HG02798 (cell line): Measurements from ENCODE around the gene NCOA1.

Experiments
- ATAC-seq: cut with Tn5 transposase; IDR thresholded peaks from one replicate; pipeline ENCODE4 v1.9.1; 2021; ENCODE audit warnings: mild to moderate bottlenecking; ENCODE audit not compliant: unreplicated experiment, poor library complexity

The NCOA1 gene

DNA sequence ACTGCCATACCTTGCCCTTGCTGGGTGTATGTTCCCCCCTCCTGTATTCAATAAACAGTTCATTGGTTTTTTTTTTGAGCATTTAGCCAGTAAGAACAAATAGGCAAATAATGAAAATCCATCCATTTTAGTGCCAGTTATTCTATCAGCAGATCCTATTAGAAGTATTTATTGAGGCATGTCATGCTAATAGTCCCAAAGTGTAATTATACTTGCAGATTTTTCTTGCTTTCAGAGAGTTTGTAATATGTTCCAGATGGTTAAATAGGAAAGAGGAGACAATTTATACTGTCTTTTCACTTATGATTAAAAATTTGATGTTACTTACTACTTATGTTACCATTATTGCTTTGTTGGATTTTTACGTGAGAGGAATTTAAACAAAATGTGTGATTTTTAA is 127.6 kb downstream of the NCOA1 start:
- ATAC-seq: no peak

GRCh38 chr2:24620936-24621335 is 129.9 kb downstream of the NCOA1 start:
- no peak for ATAC-seq

DNA sequence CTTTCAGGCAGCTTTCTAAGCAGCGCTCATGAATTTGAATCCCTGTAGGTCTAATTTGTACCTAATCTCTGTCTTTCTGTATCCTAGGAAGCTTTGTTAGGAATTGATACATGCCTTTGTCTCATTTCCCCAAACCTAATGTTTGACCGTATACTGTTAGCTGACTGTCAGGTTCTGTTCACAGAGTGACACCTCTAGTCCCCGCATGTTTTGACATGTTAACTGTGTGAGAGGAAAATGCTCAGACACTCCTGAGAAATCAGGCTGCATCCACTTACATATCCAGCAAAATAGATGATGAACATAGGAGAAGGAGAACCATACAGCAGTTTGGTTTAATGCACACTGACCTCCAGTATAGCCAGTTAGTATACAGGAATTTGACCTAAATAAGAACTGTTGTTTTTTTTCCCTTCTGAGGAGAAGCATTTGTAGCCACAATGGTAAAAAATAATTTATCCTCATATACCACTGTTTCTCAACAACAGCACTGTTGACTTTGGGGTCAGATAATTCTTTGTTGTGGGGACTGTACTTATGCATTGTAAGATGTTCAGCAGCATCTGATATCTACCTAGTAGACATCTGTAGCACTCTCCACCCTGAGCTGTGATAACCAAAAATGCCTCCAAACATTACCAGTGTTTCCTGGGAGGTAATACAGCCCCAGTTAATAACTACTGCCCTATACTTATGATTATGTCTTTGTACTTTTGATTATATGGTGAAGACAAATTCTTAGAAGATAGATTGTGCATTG is 130.9 kb downstream of the NCOA1 start:
- ATAC-seq: no peak

DNA sequence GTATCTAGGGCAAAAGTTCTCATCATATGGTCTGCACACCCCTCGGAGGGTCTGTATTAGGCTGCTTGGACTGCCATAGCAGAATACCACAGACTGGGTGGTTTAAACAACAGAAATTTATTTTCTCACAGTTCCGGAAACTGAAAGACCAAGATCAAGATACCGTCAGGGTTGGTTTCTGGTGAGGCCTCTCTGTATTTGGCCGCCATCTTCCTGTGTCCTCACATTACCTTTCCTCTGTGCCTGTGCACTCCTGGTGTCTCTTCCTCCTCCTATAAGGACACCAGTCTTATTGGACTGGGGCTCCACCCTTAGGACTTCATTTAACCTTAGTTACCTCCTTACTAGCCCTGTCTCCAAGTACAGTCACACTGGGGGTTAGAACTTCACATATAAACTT is 132.5 kb downstream of the NCOA1 start:
- ATAC-seq: no peak

GRCh38 chr2:24625728-24626127 is 134.7 kb downstream of the NCOA1 start:
- ATAC-seq: no peak

- no peak for ATAC-seq
These were observed 135.1 kb downstream of the NCOA1 start for GRCh38 chr2:24626131-24626530.

DNA sequence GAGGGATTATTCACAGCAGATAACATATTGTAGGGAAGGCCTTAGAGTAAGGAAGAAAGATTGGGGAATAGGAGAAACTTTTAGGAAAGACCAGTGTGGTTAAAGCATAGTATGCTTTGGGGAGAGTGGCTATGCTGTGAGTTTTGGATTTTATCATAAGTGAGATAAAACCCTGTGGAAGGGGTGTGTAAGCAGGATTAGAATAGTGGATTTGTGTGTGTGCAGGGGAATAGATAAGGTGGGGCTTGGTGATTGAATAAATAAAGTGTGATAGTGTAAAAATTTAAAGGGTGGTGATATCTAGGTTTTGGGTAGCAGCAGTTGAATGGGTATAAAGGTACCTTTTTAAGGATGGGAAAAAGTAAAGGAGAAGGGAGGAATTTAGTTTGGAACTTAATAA is 137.7 kb downstream of the NCOA1 start:
- ATAC-seq: no peak

DNA sequence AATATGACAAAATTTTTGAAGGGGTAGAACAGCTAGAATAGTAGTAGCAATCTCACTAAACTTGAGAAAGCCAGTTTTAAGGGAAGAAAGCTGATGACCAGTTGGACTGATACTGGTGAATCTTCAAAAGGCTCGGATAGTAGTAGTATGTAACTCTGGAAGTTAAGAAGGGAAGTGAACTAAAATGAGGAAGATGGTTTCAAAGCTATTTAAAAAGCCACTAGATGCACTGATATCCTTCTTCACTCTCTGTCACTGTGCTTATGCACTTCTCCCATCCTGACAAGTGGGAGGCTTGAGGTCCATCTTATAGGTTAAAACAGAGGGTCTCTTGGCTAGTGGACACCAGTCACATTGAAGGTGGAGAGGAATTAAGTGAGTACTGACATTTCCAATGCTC is 141.1 kb downstream of the NCOA1 start:
- ATAC-seq: no peak

DNA sequence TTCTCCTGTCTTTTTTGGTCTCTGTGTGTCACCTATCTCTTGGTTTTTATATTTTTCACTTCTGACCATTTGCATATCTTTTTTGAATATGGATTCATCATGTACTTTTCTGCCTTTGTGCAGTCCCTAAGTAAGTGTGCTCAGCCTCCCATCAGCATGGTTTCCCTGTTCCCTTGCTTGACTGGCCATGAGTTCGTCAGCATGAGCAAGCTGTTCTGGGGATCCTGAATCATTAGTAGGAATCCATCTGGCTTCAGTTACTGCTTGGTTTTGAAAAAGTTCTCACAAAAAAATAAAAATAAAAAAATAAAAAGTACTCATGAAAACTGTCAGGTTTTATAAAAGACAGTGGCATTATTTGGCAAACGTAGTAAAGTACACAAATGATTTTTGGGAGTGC is 144.1 kb downstream of the NCOA1 start:
- no peak for ATAC-seq

DNA sequence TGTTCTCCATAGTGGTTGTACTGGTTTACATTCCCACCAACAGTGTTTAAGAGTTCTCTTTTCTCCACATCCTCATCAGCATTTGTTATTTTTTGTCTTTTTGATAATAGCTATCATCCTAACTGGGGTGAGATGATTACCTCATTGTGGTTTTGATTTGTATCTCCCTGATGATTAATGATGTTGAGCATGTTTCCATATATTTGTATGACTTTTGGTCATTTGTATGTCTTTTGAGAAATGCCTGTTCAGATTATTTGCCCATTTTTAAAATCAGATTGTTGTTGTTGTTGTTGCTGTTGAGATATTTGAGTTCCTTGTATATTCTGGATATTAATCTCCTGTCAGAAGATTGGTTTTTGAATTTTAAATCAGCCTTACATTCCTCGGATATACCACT is 147.5 kb downstream of the NCOA1 start:
- ATAC-seq: no peak

DNA sequence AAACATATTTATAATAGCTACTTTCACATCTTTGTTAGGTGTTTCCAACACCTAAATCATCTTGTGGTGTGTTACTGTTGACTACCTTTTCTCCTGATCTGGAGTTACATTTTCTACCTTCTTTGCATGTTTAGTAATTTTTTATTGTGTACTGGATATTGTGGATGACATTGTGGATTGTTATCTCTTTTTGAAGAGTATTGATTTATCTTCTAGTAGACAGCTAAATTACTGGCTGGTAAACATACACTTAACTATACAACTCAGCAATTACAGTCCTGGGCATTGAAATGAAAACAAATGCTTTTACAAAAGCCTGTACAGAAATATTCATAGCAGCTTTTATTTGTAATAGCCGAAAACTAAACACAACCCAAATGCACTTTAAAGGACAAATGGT is 151.3 kb downstream of the NCOA1 start:
- ATAC-seq: no peak

GRCh38 chr2:24643051-24643450 is 152.0 kb downstream of the NCOA1 start:
- no peak for ATAC-seq

DNA sequence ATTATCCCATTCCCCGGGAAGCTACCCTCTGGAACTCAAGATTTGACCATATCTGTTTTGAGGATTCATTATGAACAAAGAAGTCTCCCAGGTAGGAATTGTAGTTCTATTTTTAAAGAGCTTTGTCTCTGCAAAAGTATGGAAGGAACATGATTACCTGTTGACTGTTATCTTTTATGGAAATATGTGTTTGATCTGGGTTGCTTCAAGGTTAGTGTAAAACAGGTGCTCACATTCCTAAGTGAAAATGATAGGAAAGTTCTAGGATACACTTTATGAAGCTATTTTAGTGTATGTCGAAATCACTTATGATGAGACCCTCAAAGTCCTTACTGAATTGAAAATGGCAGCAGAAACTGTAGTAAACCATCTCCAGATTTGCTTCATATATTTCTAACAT is 153.0 kb downstream of the NCOA1 start:
- no peak for ATAC-seq

GRCh38 chr2:24650997-24651642 is 160.1 kb downstream of the NCOA1 start:
- no peak for ATAC-seq

DNA sequence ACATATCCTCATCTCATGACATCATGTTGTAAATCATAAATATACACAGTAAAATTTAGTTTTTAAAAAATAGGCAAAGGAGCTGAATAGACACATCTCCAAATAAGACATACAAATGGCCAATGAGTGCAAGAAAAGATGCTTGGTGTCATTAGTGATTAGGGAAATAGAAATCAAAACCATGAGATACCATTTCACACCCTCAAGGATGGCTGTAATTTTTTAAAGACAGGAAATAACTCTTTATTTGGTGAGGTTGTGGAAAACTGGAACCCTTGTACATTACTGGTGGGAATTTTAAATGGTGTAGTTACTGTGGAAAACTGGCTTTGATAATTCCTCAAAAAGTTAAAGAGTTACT is 160.6 kb downstream of the NCOA1 start:
- no peak for ATAC-seq

- ATAC-seq: no peak
These were observed 161.5 kb downstream of the NCOA1 start for GRCh38 chr2:24652265-24653182.

- ATAC-seq: no peak
These were observed 166.8 kb downstream of the NCOA1 start for GRCh38 chr2:24657818-24658217.

- no peak for ATAC-seq
These were observed 167.6 kb downstream of the NCOA1 start for GRCh38 chr2:24658531-24659202.

DNA sequence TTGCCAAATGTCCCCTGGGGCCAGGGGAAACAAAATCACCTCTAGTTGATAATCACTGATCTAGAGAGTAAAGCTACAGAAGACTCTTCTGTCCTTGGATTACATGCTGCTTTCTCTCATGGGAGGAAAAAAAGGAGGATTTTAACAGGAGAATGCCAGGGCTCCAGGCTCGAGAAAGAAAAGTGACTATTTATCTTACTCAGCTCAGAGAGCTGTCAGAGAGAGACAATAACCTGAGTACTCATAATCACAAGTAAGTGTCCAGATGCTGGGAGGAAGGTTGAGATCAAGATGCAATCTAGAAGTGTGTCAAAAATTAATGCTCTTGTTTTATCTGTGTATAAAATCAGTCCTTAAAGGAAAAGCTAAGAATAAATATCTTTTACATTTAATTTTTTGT is 168.8 kb downstream of the NCOA1 start:
- no peak for ATAC-seq

GRCh38 chr2:24667542-24667941 is 176.5 kb downstream of the NCOA1 start:
- no peak for ATAC-seq

GRCh38 chr2:24671230-24671629 is 180.2 kb downstream of the NCOA1 start:
- no peak for ATAC-seq
